HS-27A (cell line): ENCODE results near the gene CEP72.
"Not testable (repeated sequence)": the region's sequence is repeated elsewhere in the genome, so short reads cannot be mapped to it uniquely, and the experiment has no call there.

Experiments
- DNase-seq: peaks from one replicate; pipeline ENCODE4 v3.0.0-alpha.2; 2012; ENCODE audit warnings: low read depth, missing footprints

CEP72 gene

DNA sequence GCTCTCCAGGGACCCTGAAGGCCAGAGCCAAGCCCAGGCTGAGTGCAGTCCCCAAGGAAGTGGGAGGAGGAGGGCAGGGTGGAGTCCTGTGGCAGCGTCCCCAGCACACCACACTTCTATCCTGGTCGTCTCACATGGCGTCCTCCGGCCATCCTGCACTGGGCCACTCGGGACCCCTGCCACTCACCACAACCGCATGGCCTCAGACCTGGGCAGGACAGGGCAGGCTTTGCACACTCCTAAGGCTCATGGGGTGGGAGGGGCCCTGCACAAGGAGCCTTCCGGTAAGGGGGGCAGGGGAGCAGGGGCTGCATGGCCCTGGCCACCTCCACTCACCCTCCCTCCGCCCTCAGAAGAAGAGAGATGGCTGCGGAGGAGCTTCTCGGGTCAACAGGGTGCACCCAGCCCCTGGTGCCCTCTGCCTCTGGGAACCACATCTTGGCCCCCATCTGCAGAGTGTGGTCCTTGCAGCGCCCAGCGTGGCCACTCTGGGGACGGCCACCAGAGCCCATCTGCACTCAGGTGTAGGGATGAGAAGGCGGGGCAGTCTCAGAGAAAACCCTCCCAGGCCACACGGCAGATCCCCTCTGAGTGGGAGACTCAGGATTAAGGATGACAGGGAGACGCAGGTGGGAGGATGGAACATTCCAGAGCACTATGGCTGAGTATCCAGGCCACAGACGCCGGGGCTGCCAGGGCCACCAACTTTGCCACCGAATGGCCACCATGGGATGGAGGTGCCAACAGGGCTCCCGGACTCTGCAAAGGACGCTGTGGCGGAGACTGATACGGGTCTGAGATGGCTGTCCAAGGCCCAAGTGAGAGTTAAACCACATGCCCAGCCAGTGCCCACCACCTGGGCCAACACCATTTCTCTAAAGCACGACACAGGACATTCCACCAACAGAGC lies 73.4 kb downstream of the CEP72 start:
- no peak for DNase-seq

- not testable (repeated sequence) for DNase-seq
These were observed 74.0 kb downstream of the CEP72 start for GRCh38 chr5:686172-686523.

- DNase-seq, result not testable (repeated sequence)
These were observed 74.8 kb downstream of the CEP72 start for GRCh38 chr5:686936-687335.

DNA sequence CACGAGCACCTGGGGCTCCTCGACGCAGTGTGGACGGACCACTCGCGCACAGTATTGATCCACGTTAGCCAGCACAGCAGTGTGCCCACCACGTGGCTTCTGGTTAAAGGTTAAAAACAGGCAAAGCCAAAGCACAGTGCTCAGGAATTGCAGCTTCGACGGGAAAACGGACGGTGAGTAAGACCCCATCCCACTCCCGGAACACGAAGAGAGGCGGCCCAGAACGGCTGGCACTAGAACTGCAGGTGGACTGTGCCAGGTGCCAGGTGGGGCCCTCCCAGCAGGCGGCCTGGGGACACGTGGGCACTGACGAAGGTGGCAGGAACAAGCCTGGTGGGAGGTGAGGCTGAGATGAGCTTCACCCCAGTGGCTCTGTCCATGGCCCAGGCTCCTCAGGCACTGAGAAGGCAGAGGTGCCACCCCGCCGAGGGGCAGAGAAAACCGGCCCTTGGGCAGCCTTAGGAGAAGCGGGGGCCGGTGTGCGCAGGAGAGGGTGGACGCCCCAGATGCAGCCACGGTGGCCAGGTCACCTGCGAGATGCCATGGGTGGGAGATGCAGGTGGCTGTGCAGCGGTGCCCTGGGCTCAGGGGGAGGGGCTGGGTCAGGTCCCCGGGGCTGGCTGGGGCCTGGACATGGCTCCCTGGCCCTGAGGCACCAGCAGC lies 76.3 kb downstream of the CEP72 start:
- DNase-seq, result not testable (repeated sequence)

DNA sequence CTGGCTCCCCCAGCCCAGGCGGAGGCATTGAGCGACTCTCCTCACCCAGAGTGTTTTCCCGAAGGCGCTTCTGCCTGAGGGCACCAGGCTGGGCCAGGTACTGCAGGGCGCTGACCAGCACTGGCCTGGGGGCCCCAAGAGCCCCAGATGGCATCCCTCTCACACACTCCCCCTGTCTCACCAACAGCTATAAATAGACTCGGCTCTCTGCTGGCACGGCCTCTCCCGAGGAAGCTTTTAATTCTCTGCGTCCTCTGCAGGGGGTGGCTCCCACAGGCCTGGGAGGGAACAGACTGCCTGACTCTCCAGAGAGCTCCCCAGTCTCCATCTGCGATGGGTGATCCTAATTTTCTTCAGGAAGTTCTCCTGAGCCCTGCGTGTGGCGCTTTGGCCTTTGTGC lies 78.2 kb downstream of the CEP72 start:
- not testable (repeated sequence) for DNase-seq

GRCh38 chr5:691049-691448 lies 78.9 kb downstream of the CEP72 start:
- not testable (repeated sequence) for DNase-seq

DNA sequence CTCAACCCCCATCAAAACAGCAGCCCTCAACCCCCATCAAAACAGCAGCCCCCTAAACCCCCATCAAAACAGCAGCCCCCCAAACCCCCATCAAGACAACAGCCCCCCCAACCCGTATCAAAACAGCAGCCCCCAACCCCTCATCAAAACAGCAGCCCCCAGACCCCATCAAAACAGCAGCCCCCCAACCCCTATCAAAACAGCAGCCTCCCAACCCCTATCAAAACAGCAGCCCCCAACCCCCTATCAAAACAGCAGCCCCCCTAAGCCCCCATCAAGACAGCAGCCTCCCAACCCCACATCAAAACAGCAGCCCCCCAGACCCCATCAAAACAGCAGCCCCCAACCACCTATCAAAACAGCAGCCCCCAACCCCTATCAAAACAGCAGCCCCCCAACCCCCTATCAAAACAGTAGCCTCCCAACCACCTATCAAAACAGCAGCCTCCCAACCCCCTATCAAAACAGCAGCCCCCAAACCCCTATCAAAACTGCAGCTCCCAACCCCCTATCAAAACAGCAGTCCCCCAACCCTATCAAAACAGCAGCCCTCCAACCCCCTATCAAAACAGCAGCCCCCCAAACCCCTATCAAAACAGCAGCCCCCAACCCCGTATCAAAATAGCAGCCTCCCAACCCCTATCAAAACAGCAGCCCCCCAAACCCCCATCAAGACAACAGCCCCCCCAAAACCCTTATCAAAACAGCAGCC lies 79.8 kb downstream of the CEP72 start:
- no peak for DNase-seq

- DNase-seq, result not testable (repeated sequence)
These were observed 80.4 kb downstream of the CEP72 start for GRCh38 chr5:692529-693041.

DNA sequence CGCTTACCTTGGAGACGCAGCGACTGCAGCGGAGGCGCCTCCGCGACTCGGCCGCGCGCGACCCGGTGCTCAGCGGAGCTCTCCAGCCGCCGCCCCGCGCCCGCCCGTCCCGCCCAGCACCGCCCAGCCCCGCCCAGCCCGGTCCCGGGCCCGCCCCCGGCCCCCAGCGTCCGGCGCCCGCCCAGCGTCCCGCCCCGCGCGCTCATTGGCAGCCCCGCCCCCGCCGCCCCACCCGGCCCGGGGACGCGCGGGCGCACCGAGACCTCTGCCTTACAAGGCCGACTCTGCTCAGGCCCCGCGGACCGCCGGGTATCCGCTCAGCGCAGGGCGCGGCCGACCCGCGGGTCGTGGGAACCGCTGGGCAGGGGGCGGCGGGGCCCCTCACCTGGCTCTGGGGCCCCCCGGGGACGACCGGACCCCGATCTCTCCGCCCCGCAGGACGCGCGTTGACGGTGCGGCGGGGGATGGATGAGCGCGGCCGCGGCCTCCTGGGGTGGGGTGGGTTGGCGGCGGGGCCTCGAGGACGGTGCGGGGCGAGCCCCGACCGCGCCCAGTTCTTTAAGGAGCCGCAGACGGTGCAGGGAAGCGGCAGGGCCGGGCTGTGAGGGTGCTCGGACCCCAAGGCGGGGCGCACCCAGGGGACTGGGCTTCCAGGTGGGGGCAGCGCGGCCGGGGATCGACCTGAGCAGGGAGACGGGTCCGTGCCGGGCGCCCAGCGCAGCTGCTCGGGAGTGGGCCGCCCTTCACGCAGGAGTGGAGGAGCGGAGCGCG lies 81.3 kb downstream of the CEP72 start, which contains the start of gene TPPP:
Gene TPPP, minus strand, starts transcription at position 82 of the 771 bp plus-strand sequence. CDS start 15,292 bp downstream, outside the sequence.
- DNase-seq, result not testable (repeated sequence)

DNA sequence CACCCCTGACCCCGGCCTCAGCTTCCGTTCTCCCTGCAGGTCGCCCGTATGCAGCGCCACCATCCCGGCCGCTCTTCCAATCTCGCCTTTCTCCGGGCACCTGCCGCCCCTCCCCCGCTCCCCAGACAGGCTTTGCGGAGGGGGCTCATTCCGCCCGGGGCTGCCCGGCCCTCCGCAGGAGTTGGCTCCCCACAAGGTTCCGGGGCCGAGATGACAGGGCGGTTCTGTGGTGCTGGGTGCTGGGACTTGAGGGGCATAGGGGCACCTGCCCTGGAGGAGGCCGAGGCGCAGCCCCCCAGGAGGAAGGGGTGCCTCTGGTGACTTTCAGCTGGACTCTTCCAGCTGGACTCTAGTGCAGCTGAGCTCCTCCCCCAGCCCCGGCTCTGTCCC lies 81.9 kb downstream of the CEP72 start:
- DNase-seq, result not testable (repeated sequence)

DNA sequence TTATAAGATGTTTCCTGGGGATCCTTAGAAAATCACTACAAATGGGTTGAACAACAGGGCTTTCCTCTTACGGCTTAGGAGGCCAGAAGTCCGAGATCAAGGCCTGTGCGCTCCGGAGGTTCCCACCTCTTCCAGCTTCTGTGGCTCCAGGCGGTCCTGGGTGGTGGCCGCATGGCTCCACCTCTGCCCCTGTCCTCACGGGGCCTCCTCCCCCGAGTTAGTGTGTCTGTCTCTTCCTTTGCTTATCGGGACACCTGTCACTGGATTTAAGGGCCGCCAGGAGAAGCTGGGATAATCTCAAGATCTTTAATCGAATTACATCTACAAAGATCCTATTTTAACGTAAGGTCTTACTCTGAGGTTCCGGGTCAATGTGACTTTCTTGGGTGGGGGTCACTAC lies 83.3 kb downstream of the CEP72 start:
- DNase-seq, result not testable (repeated sequence)

DNA sequence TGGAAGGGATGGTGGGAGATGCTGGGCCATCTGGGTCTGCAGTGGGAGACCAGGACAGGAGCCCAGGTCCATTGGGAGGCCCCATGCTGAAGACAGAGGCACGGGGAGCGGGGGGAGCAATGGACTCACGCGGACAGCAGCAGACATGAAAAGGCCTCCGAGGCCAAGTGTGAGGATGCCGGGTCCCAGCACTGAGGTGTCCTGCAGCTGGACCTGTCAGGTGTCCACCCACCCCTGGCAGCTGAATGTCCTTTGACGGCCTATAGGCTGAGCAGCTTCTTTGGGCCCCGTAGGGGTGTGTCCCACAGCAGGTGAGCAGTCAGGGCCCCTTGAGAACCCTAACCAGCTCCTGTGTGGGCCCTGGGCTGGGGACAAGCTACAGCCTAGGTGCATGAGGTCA lies 84.1 kb downstream of the CEP72 start:
- not testable (repeated sequence) for DNase-seq

GRCh38 chr5:696753-697702 lies 84.9 kb downstream of the CEP72 start:
- DNase-seq, result not testable (repeated sequence)
